ENCODE results near the gene CCDC89. TPM values are rescaled to one million over a fixed set of nuclear protein-coding genes. Genes with fewer than 3 reads are reported as not detected.

CCDC89 gene
- total and polyA plus RNA-seq, 2 of the 13 experiments (the other 11 are each of a cell fraction or from before 2014, with no cell fraction given) = 0.13 to 0.38 TPM

DNA sequence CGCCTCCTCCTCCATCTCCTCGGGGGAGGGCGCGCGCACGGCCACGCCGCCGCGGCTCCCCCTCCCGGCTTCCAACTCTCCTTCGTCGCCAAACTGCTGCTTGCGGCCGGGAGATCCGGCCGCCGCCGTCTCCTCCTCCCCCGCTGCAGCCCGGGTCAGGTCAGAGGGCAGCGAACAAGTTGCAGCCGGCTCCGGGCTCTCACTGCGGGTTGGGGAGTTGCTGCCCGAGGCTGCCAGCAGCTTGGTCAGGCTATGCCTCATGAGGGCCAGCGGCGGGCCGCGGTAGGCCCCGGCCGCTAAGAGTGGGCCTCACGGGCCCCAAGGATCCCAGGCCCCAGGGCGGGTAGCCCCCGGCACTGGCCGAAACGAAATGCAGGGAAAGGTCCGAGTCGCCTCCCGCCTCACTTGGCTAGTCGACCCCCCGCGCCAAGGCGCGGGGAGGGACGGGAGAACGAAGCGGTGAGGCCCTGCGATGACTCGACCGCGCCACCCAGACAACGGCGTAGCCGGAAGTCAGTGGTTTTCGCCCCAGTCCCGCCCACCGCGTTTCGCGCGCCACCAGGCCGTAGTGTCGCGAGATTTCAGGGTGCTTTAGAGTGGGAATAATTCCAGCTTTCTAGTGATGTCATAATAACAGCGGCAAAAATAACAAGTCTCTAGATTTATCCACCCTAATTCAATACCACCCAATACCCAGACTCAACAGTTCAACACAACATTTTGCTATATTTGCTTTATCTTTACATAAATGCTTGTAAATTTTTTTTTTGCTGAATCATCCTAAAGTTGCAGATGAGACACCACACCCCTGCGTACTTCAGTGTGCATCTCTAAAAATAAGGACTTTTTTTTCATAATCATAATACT, 21.1 kb downstream of the CCDC89 start, which contains the start of gene CREBZF (continued):
- TF ChIP-seq ZNF775 (CRISPR knock-in tag; IDR thresholded peaks at IDR 0.05; ENCODE audit: borderline replicate concordance) (no peak), ZNF616 (CRISPR knock-in tag; IDR thresholded peaks at IDR 0.05; ENCODE audit: low read depth) (0 out of 2 replicates have a peak, but pooled peaks have one; percentile 30), SP1 (IDR thresholded peaks at IDR 0.05) (no peak), SP1 (CRISPR knock-in tag; IDR thresholded peaks at IDR 0.05) (peak; percentile 82), ZNF83 (CRISPR knock-in tag; IDR thresholded peaks at IDR 0.05; ENCODE audit: borderline replicate concordance) (no peak), PAX8 (CRISPR knock-in tag; IDR thresholded peaks at IDR 0.05; ENCODE audit: borderline replicate concordance) (0 out of 2 replicates have a peak, but pooled peaks have one; percentile 25), SNAI1 (CRISPR knock-in tag; IDR thresholded peaks at IDR 0.05; ENCODE audit: borderline replicate concordance) (peak; percentile 96; the same call in 1 of the 2 replicates), ZNF546 (CRISPR knock-in tag; conservative IDR thresholded peaks at IDR 0.05) (peak; percentile 63; the same call in 1 of the 2 replicates), ZNF674 (CRISPR knock-in tag; IDR thresholded peaks at IDR 0.05; ENCODE audit: low read depth) (no peak), ZNF777 (CRISPR knock-in tag; IDR thresholded peaks at IDR 0.05) (no peak), ZBTB1 (CRISPR knock-in tag; IDR thresholded peaks at IDR 0.05; ENCODE audit: borderline replicate concordance) (no peak), KLF12 (CRISPR knock-in tag; IDR thresholded peaks at IDR 0.05; ENCODE audit: borderline replicate concordance) (no peak), POLR2G (IDR thresholded peaks at IDR 0.05; ENCODE audit: low read depth, low read length) (peak; percentile 97), HNRNPLL (IDR thresholded peaks at IDR 0.05; ENCODE audit: low read depth, low read length, poor library complexity, severe bottlenecking) (peak; percentile 58), MTF1 (CRISPR knock-in tag; IDR thresholded peaks at IDR 0.05) (0 out of 2 replicates have a peak, but pooled peaks have one; percentile 64), ZNF660 (CRISPR knock-in tag; IDR thresholded peaks at IDR 0.05; ENCODE audit: borderline replicate concordance, low read depth) (no peak), ZSCAN22 (CRISPR knock-in tag; IDR thresholded peaks at IDR 0.05) (no peak), ZNF138 (CRISPR knock-in tag; IDR thresholded peaks at IDR 0.05; ENCODE audit: low read depth) (no peak), FLYWCH1 (CRISPR knock-in tag; IDR thresholded peaks at IDR 0.05) (no peak), SOX13 (IDR thresholded peaks at IDR 0.05) (no peak), SOX13 (CRISPR knock-in tag; conservative IDR thresholded peaks at IDR 0.05 in 1 of 2, IDR thresholded peaks at IDR 0.05 in 1 of 2) (peak in 1 of 2 experiments; percentile 34; a peak in 2 of 4 replicates), TEAD2 (CRISPR knock-in tag; IDR thresholded peaks at IDR 0.05) (peak; percentile 22; the same call in 1 of the 2 replicates), U2AF2 (IDR thresholded peaks at IDR 0.05; ENCODE audit: low read depth, low read length) (no peak), CHD2 (IDR thresholded peaks at IDR 0.05; ENCODE audit: low read depth, low read length) (peak; percentile 94), RAD51 (IDR thresholded peaks at IDR 0.05; ENCODE audit: borderline replicate concordance) (no peak), CBX5 (CRISPR knock-in tag; IDR thresholded peaks at IDR 0.05; ENCODE audit: borderline replicate concordance) (no peak)
- TF ChIP-seq, protein P1, sequence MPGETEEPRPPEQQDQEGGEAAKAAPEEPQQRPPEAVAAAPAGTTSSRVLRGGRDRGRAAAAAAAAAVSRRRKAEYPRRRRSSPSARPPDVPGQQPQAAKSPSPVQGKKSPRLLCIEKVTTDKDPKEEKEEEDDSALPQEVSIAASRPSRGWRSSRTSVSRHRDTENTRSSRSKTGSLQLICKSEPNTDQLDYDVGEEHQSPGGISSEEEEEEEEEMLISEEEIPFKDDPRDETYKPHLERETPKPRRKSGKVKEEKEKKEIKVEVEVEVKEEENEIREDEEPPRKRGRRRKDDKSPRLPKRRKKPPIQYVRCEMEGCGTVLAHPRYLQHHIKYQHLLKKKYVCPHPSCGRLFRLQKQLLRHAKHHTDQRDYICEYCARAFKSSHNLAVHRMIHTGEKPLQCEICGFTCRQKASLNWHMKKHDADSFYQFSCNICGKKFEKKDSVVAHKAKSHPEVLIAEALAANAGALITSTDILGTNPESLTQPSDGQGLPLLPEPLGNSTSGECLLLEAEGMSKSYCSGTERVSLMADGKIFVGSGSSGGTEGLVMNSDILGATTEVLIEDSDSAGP (CRISPR knock-in tag; IDR thresholded peaks at IDR 0.05; ENCODE audit: borderline replicate concordance) = no peak; the same call in 1 of the 2 replicates
- TF ChIP-seq, protein P2, sequence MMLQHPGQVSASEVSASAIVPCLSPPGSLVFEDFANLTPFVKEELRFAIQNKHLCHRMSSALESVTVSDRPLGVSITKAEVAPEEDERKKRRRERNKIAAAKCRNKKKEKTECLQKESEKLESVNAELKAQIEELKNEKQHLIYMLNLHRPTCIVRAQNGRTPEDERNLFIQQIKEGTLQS (CRISPR knock-in tag; IDR thresholded peaks at IDR 0.05) = no peak

All from HepG2 (cell line).